DOHH2 (cell line): ENCODE data around the gene DHRS2.

Experiments
- H3F3A ChIP-seq: fragments of 200-600 bp; sonication (generic), shearing (Covaris generic); 2 replicates; pipeline ENCODE4 v1.6.0; 2016; ENCODE audit warnings: antibody characterized with exemption, mild to moderate bottlenecking; ENCODE audit not compliant: control insufficient read depth, insufficient read depth
- H3K27ac ChIP-seq: fragments of 200-600 bp; sonication (generic); 2 replicates; pipeline ENCODE4 v1.5.1; 2014; ENCODE audit warnings: low read depth, mild to moderate bottlenecking, low read length, moderate library complexity
- H3K27me3 ChIP-seq: fragments of 200-600 bp; sonication (generic); 2 replicates; pipeline ENCODE4 v1.6.1; 2014; ENCODE audit warnings: mild to moderate bottlenecking, low read length, mixed read lengths; ENCODE audit not compliant: control insufficient read depth
- H3K36me3 ChIP-seq: fragments of 200-600 bp; sonication (generic); 2 replicates; pipeline ENCODE4 v1.6.1; 2014; ENCODE audit warnings: mild to moderate bottlenecking, low read length, moderate library complexity, mixed read lengths; ENCODE audit not compliant: control insufficient read depth
- H3K4me1 ChIP-seq: fragments of 200-600 bp; sonication (generic); 2 replicates; pipeline ENCODE4 v1.6.1; 2014; ENCODE audit warnings: mild to moderate bottlenecking, low read length, mixed read lengths; ENCODE audit not compliant: control insufficient read depth
- H3K4me2 ChIP-seq: fragments of 200-600 bp; sonication (generic); 2 replicates; pipeline ENCODE4 v1.6.0; 2014; ENCODE audit warnings: mild to moderate bottlenecking, low read length, moderate library complexity
- H3K4me3 ChIP-seq: fragments of 200-600 bp; sonication (generic); 2 replicates; pipeline ENCODE4 v1.5.1; 2014; ENCODE audit warnings: mild to moderate bottlenecking, low read length, mixed read lengths
- H3K79me2 ChIP-seq: fragments of 200-600 bp; sonication (generic); 2 replicates; pipeline ENCODE4 v1.6.1; 2014; ENCODE audit warnings: mild to moderate bottlenecking, low read length, mixed read lengths; ENCODE audit not compliant: control insufficient read depth
- H3K9me2 ChIP-seq: fragments of 200-600 bp; sonication (generic); replicated peaks from 2 replicates; pipeline ENCODE4 v1.6.1; 2014; ENCODE audit warnings: mild to moderate bottlenecking, low read length, mixed read lengths; ENCODE audit not compliant: control insufficient read depth
- H3K9me3 ChIP-seq: fragments of 200-600 bp; sonication (generic); 2 replicates; pipeline ENCODE4 v1.6.1; 2014; ENCODE audit warnings: antibody characterized with exemption, low read length, mixed read lengths; ENCODE audit not compliant: control insufficient read depth, insufficient read depth
- H4K20me1 ChIP-seq: fragments of 200-600 bp; sonication (generic); 2 replicates; pipeline ENCODE4 v1.6.0; 2014; ENCODE audit warnings: low read depth, mild to moderate bottlenecking, antibody characterized with exemption, low read length, moderate library complexity; ENCODE audit not compliant: control insufficient read depth, insufficient read depth
- CTCF ChIP-seq: fragments of 200-600 bp; sonication (generic); IDR thresholded peaks from one replicate; pipeline ENCODE4 v1.5.1; 2014; ENCODE audit warnings: antibody characterized with exemption, mild to moderate bottlenecking, low read depth, low read length; ENCODE audit not compliant: poor library complexity, severe bottlenecking
- EZH2phosphoT487 ChIP-seq: fragments of 200-600 bp; sonication (generic); IDR thresholded peaks from 2 replicates; pipeline ENCODE4 v1.6.1; 2017; ENCODE audit warnings: borderline replicate concordance, mild to moderate bottlenecking, antibody characterized with exemption, low read length, moderate library complexity, mixed read lengths

DHRS2 gene

GRCh38 chr14:23601424-23601823 is 34.7 kb upstream of the DHRS2 start:
- H3K36me3 ChIP-seq: no peaks in the 10 kb centered on the region
- no peaks in the 10 kb centered on the region for H3K27me3 ChIP-seq
- H3K4me3 ChIP-seq: no peak overlapping the region
- no peaks in the 10 kb centered on the region for H3K79me2 ChIP-seq
- no peaks in the 10 kb centered on the region for H3K9me3 ChIP-seq
- no peak overlapping the region for H3K27ac ChIP-seq
- H3F3A ChIP-seq: no peaks in the 10 kb centered on the region
- H3K4me1 ChIP-seq: no peaks in the 10 kb centered on the region
- no peak for TF ChIP-seq CTCF
- no peak for TF ChIP-seq EZH2phosphoT487
- no peaks in the 10 kb centered on the region for H4K20me1 ChIP-seq
- no peak overlapping the region for H3K4me2 ChIP-seq
- H3K9me2 ChIP-seq: no peaks in the 10 kb centered on the region

- no peaks in the 10 kb centered on the region for H4K20me1 ChIP-seq
- H3K4me1 ChIP-seq: no peaks in the 10 kb centered on the region
- H3K79me2 ChIP-seq: no peaks in the 10 kb centered on the region
- no peak overlapping the region for H3K4me2 ChIP-seq
- no peak overlapping the region for H3K4me3 ChIP-seq
- TF ChIP-seq CTCF (no peak), EZH2phosphoT487 (no peak)
- no peaks in the 10 kb centered on the region for H3K27me3 ChIP-seq
- H3K27ac ChIP-seq: no peak overlapping the region
- no peaks in the 10 kb centered on the region for H3K9me3 ChIP-seq
- no peaks in the 10 kb centered on the region for H3K9me2 ChIP-seq
- H3K36me3 ChIP-seq: no peaks in the 10 kb centered on the region
- no peaks in the 10 kb centered on the region for H3F3A ChIP-seq
Measured at GRCh38 chr14:23601845-23602180, 34.4 kb upstream of the DHRS2 start.

- Histone ChIP-seq H3K27me3 (no peaks in the 10 kb centered on the region), H4K20me1 (no peaks in the 10 kb centered on the region), H3K9me3 (no peaks in the 10 kb centered on the region), H3K4me3 (no peak overlapping the region), H3K4me1 (no peaks in the 10 kb centered on the region), H3F3A (no peaks in the 10 kb centered on the region), H3K27ac (no peak overlapping the region), H3K36me3 (no peaks in the 10 kb centered on the region), H3K79me2 (no peaks in the 10 kb centered on the region), H3K9me2 (no peaks in the 10 kb centered on the region), H3K4me2 (no peak overlapping the region)
- TF ChIP-seq EZH2phosphoT487: no peak
- TF ChIP-seq CTCF: no peak
Measured at GRCh38 chr14:23602181-23603095, 33.7 kb upstream of the DHRS2 start.
